Thoracic aorta (tissue), 2 donors: ENCODE data around the gene HOXA5. TPM values are rescaled to one million over a fixed set of nuclear protein-coding genes. Genes with fewer than 3 reads are reported as not detected.

Source experiments
- ATAC-seq: fragments of 150-250 bp; one replicate; pipeline ENCODE4 v1.8.0; 2017; ENCODE audit warnings: low read depth; ENCODE audit not compliant: insufficient number of reproducible peaks, low FRiP score
- DNase-seq: peaks from one replicate; pipeline ENCODE4 v3.0.0-alpha.2; 2020; ENCODE audit warnings: low spot score
- H3K27ac ChIP-seq, 2 donors: fragments of 200-600 bp; sonication (generic); 1 replicate in 1 of 2; 2 replicates in 1 of 2; pipeline ENCODE4 v1.5.1; 2016; ENCODE audit warnings: mild to moderate bottlenecking in 2 of 2, moderate library complexity in 2 of 2
- H3K27me3 ChIP-seq: fragments of 200-600 bp; sonication (generic); replicated peaks from 2 replicates; pipeline ENCODE4 v1.6.0; 2016; ENCODE audit warnings: mild to moderate bottlenecking; ENCODE audit not compliant: insufficient read depth
- H3K36me3 ChIP-seq: fragments of 200-600 bp; sonication (generic); one replicate; pipeline ENCODE4 v1.5.1; 2016
- H3K4me1 ChIP-seq, 2 donors: fragments of 200-600 bp; sonication (generic); 1 replicate in 1 of 2; 2 replicates in 1 of 2; pipeline versions ENCODE4 v1.5.1 to v1.6.0; 2016; ENCODE audit warnings: low read depth in 2 of 2, mild to moderate bottlenecking in 1 of 2; ENCODE audit not compliant: control insufficient read depth in 1 of 2
- H3K4me3 ChIP-seq: fragments of 200-600 bp; sonication (generic); 2 replicates; pipeline ENCODE4 v1.5.1; 2016; ENCODE audit warnings: mild to moderate bottlenecking
- H3K9me3 ChIP-seq: fragments of 200-600 bp; sonication (generic); 2 replicates; pipeline ENCODE4 v1.5.1; 2016
- CTCF ChIP-seq: fragments of 200-600 bp; sonication (generic); IDR thresholded peaks from one replicate; pipeline ENCODE4 v1.5.1; 2019; ENCODE audit warnings: antibody characterized with exemption
- total RNA-seq, 2 donors: library from RNA; depleted of rRNA; stranded (reverse); fragments of >200 nt; gene quantifications; one replicate each; pipeline versions ENCODE4 v1.1.0 to v1.2.3, GENCODE V29; 2016

Gene HOXA5
- total RNA-seq, 2 donors from 2014 or later = 0.35 to 1.2 TPM

- TF ChIP-seq CTCF = no peak
- H3K27ac ChIP-seq = peak overlapping the region in 1 of 2 donors; percentile 5
- peaks cover 54% of the 10 kb centered on the region for H3K27me3 ChIP-seq
- H3K9me3 ChIP-seq = no peaks in the 10 kb centered on the region
- no peaks in the 10 kb centered on the region for H3K36me3 ChIP-seq
- ATAC-seq (no peak), DNase-seq (no peak)
- H3K4me1 ChIP-seq = peaks cover 29 to 53% of the 10 kb centered on the region in 2 donors
- no peak overlapping the region for H3K4me3 ChIP-seq
Measured at GRCh38 chr7:27186668-27187474, 43.4 kb upstream of the HOXA5 start.

- ATAC-seq (no peak), DNase-seq (no peak)
- H3K4me1 ChIP-seq = peaks cover 29 to 53% of the 10 kb centered on the region in 2 donors
- H3K27ac ChIP-seq = no peak overlapping the region
- peak overlapping the region; percentile 68 for H3K4me3 ChIP-seq
- no peaks in the 10 kb centered on the region for H3K36me3 ChIP-seq
- no peak for TF ChIP-seq CTCF
- H3K9me3 ChIP-seq = no peaks in the 10 kb centered on the region
- H3K27me3 ChIP-seq = peaks cover 53% of the 10 kb centered on the region
Measured at GRCh38 chr7:27185854-27186667, 42.6 kb upstream of the HOXA5 start.

- Histone ChIP-seq H3K9me3 (no peaks in the 10 kb centered on the region), H3K4me3 (peak within 1 kb of the TSS; percentile 68), H3K27ac (peak within 1 kb of the TSS in 1 of 2 donors; percentile 11), H3K27me3 (peaks cover 56% of the 10 kb centered on the region), H3K36me3 (no peaks in the 10 kb centered on the region), H3K4me1 (peaks cover 29 to 53% of the 10 kb centered on the region in 2 donors)
- no peak for TF ChIP-seq CTCF
- ATAC-seq (no peak), DNase-seq (no peak)
Measured at GRCh38 chr7:27185013-27185853, 41.8 kb upstream of the HOXA5 start, which contains the start of gene HOXA11. HOXA11 (minus strand) TSS chr7:27185232; CDS start chr7:27185144, 88 bp downstream.

- DNase-seq = no peak
- no peak for ATAC-seq
- H3K36me3 ChIP-seq = no peaks in the 10 kb centered on the region
- peak overlapping the region in 1 of 2 donors; percentile 11 for H3K27ac ChIP-seq
- peaks cover 50% of the 10 kb centered on the region for H3K27me3 ChIP-seq
- H3K4me3 ChIP-seq = peak overlapping the region; percentile 68
- TF ChIP-seq CTCF = no peak
- H3K9me3 ChIP-seq = no peaks in the 10 kb centered on the region
- peaks cover 29 to 59% of the 10 kb centered on the region in 2 donors for H3K4me1 ChIP-seq
Measured at GRCh38 chr7:27184337-27185012, 41.0 kb upstream of the HOXA5 start.
